Fibroblast of mammary gland (primary cell): ENCODE measurements around the gene GABRE.

Experiments
- DNase-seq: peaks from one replicate; pipeline ENCODE4 v3.0.0-alpha.2; 2010; ENCODE audit warnings: low read depth
- H3K4me3 ChIP-seq: 2 replicates; pipeline ENCODE4 v1.5.1; 2011; ENCODE audit warnings: low read depth, mild to moderate bottlenecking, low read length, moderate library complexity; ENCODE audit not compliant: control insufficient read depth
- CTCF ChIP-seq: conservative IDR thresholded peaks from 2 replicates; pipeline ENCODE4 v1.5.1; 2011; ENCODE audit warnings: low read depth, low read length, inconsistent platforms; ENCODE audit not compliant: control insufficient read depth, insufficient read depth

The GABRE gene

GRCh38 chrX:151974336-151975227, at the start of gene GABRE:
GABRE (minus strand) TSS chrX:151974676; CDS start chrX:151974625, 51 bp downstream.
- H3K4me3 ChIP-seq: peak within 1 kb of the TSS; percentile 51
- no peak for TF ChIP-seq CTCF
- peak; percentile 26 for DNase-seq

DNA sequence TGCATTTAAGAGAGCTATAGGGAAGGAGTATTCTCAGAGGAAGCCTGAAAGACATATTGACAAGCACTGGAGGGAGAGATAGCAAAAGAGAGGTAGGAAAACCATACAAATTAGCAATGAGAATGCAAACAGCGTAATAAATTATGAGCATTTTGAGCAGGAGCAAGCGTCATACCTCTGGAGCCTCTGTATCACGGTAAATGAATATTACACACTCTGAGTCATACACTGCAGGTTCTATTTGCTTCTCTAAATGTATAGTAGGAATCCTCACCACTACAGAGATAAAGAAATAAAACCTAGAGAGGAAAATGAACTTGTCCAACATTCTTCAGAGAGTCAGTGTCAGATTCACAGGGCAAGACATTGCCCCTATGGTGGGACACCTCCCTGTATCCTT, 46.4 kb upstream of the GABRE start:
- H3K4me3 ChIP-seq: no peak overlapping the region
- no peak for DNase-seq
- TF ChIP-seq CTCF: no peak

- no peak overlapping the region for H3K4me3 ChIP-seq
- no peak for DNase-seq
- TF ChIP-seq CTCF: no peak
These were observed 25.3 kb upstream of the GABRE start for GRCh38 chrX:151999813-152000212.

DNA sequence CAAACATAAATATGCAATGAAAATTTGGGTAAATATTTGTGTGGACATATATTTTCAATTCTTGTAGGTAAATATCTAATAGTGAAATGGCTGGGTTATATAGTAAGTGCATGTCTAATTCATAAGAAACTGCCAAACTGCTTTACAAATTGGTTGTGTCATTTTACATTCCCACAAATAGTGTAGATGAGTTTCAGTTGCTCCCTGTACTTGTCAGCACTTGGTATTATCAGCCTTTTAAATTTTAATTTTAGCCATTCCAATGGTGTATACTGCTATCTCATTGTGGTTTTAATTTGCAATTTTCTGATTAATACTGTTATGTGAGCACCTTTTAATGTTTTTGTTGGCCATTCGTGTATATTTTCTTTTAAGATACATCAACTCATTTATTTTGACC, 23.1 kb upstream of the GABRE start:
- H3K4me3 ChIP-seq: no peak overlapping the region
- no peak for TF ChIP-seq CTCF
- no peak for DNase-seq

- H3K4me3 ChIP-seq: no peak overlapping the region
- no peak for TF ChIP-seq CTCF
- no peak for DNase-seq
These were observed 21.9 kb upstream of the GABRE start for GRCh38 chrX:151996347-151996746.

GRCh38 chrX:151994476-151994875, 20.0 kb upstream of the GABRE start:
- no peak overlapping the region for H3K4me3 ChIP-seq
- no peak for DNase-seq
- no peak for TF ChIP-seq CTCF

- no peak for TF ChIP-seq CTCF
- H3K4me3 ChIP-seq: no peak overlapping the region
- DNase-seq: no peak
These were observed 14.3 kb upstream of the GABRE start for GRCh38 chrX:151988706-151989299.
